ENCODE results near the gene KLHDC8A.
A peak's percentile ranks its signal among the peaks of the same experiment; 100 is the strongest.

The KLHDC8A gene

GRCh38 chr1:205293350-205294074, 63.2 kb downstream of the KLHDC8A start:
- TF ChIP-seq CTCF (IDR thresholded peaks at IDR 0.05), result no peak
- H3K27me3 Mint-ChIP-seq (ENCODE audit: low read depth, poor library complexity), result peaks cover 4% of the 10 kb centered on the region
- no peaks in the 10 kb centered on the region for H3K36me3 Mint-ChIP-seq (ENCODE audit: low read depth)
- H3K4me1 Mint-ChIP-seq, result peaks cover 72% of the 10 kb centered on the region
- H3K4me3 Mint-ChIP-seq, result no peak overlapping the region
- H3K9me3 Mint-ChIP-seq, result no peaks in the 10 kb centered on the region
- DNase-seq, result no peak
- H3K27ac Mint-ChIP-seq, result peak overlapping the region; percentile 99

GRCh38 chr1:205291596-205291995, 65.1 kb downstream of the KLHDC8A start:
- DNase-seq, result no peak
- peaks cover 6% of the 10 kb centered on the region for H3K27me3 Mint-ChIP-seq (ENCODE audit: low read depth, poor library complexity)
- H3K27ac Mint-ChIP-seq, result no peak overlapping the region
- no peak for TF ChIP-seq CTCF (IDR thresholded peaks at IDR 0.05)
- H3K4me1 Mint-ChIP-seq, result peaks cover 72% of the 10 kb centered on the region
- no peaks in the 10 kb centered on the region for H3K9me3 Mint-ChIP-seq
- no peaks in the 10 kb centered on the region for H3K36me3 Mint-ChIP-seq (ENCODE audit: low read depth)
- no peak overlapping the region for H3K4me3 Mint-ChIP-seq

- Mint-ChIP-seq H3K9me3 (no peaks in the 10 kb centered on the region), H3K27me3 (ENCODE audit: low read depth, poor library complexity) (peaks cover 3% of the 10 kb centered on the region), H3K36me3 (ENCODE audit: low read depth) (no peaks in the 10 kb centered on the region), H3K27ac (peak overlapping the region; percentile 49), H3K4me3 (no peak overlapping the region), H3K4me1 (peaks cover 67% of the 10 kb centered on the region)
- no peak for TF ChIP-seq CTCF (IDR thresholded peaks at IDR 0.05)
- DNase-seq, result no peak
These were observed 68.8 kb downstream of the KLHDC8A start for GRCh38 chr1:205287767-205288559.

GRCh38 chr1:205287076-205287475, 69.6 kb downstream of the KLHDC8A start:
- peaks cover 3% of the 10 kb centered on the region for H3K27me3 Mint-ChIP-seq (ENCODE audit: low read depth, poor library complexity)

GRCh38 chr1:205286335-205286950, 70.3 kb downstream of the KLHDC8A start:
- peaks cover 3% of the 10 kb centered on the region for H3K27me3 Mint-ChIP-seq (ENCODE audit: low read depth, poor library complexity)
- H3K4me1 Mint-ChIP-seq, result peaks cover 64% of the 10 kb centered on the region
- no peaks in the 10 kb centered on the region for H3K36me3 Mint-ChIP-seq (ENCODE audit: low read depth)
- no peaks in the 10 kb centered on the region for H3K9me3 Mint-ChIP-seq
- no peak for DNase-seq
- no peak for TF ChIP-seq CTCF (IDR thresholded peaks at IDR 0.05)
- no peak overlapping the region for H3K27ac Mint-ChIP-seq
- H3K4me3 Mint-ChIP-seq, result no peak overlapping the region

More at GRCh38 chr1:205287076-205287475, 69.6 kb downstream of the KLHDC8A start:
- peaks cover 69% of the 10 kb centered on the region for H3K4me1 Mint-ChIP-seq
- TF ChIP-seq CTCF (IDR thresholded peaks at IDR 0.05), result no peak
- DNase-seq, result no peak
- H3K4me3 Mint-ChIP-seq, result no peak overlapping the region
- H3K9me3 Mint-ChIP-seq, result no peaks in the 10 kb centered on the region
- no peak overlapping the region for H3K27ac Mint-ChIP-seq
- H3K36me3 Mint-ChIP-seq (ENCODE audit: low read depth), result no peaks in the 10 kb centered on the region

Data from nephron progenitor cell (in vitro differentiated cells).